ENCODE data around the gene ANAPC2.
A peak's percentile ranks its signal among the peaks of the same experiment; 100 is the strongest.

ANAPC2 gene

DNA sequence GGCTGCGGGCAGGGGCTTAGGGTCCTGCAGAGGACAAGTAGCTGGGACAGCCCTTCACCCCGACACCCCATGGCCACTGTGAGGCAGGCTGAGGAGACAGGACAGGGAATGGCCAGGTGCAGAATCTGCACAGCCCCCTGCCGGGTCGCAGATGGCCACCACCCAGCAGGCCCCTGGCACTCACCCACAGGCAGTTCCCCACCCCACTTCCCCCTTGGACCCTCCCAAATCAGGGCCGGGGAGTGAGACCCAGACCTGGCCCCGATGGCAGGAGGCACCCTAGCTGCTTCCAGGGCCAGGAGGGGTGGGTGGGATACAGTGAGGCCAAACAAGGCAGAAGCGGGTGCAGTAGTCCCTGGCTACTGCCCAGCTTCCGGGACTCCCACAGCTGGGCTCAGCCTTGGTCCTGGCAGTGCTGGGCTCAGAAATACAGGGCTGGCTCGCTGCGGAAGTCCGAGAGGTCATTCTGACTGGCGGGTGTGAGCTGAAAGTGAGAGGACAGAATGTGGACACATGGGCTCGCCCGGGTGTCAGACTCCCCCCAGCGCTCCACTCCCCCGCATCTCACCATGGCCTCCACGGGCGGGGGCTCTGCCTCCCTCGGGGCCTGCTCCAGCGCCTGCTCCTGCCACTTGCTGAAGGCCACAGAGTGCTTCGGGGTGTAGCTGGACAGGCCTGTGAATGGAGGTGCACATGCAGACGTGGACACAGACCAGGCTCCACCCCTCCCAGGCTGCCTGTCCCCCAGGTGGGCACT lies 3.5 kb upstream of the ANAPC2 start:
- no peak overlapping the region for H3K4me3 ChIP-seq (ENCODE audit: low read depth, low read length)
- no peak for TF ChIP-seq CTCF (IDR thresholded peaks at IDR 0.05; ENCODE audit: low read depth, low read length)
- in situ Hi-C loops (cut with HindIII; ENCODE audit: low sequenced_read_pairs) = no loop called here
- DNase-seq (ENCODE audit: low read depth, low spot score) = no peak

- TF ChIP-seq CTCF (IDR thresholded peaks at IDR 0.05; ENCODE audit: low read depth, low read length) = no peak
- in situ Hi-C loops (cut with HindIII; ENCODE audit: low sequenced_read_pairs) = no loop called here
- H3K4me3 ChIP-seq (ENCODE audit: low read depth, low read length) = no peak overlapping the region
- DNase-seq (ENCODE audit: low read depth, low spot score) = no peak
These were observed 2.9 kb upstream of the ANAPC2 start for GRCh38 chr9:137191245-137191644.

DNA sequence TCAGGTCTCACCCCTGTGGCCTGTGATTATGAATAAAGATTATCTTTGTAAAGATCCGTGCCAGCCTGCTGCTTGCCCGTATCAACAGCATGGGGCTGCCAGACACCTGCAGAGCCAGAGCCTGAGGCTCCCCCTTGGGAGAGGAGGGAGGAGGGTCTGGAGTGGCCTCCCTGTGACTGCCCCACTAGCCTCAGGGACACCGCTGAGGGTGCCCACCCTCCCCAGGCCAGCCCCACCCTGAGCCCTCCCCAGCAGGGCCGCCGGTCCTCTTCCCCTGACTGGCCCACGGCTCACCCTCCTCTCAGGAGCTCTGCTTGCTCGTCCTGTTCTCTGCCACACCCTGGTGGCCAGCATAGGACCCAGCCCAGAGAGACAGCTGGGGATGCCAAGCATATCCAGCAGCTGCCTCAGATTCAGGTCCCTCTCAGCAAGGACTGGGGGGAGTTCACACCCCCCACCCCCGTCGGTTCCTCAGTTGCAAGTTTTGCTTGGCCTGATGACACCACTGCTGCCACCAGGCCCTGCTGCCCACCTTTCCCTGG lies 2.0 kb upstream of the ANAPC2 start:
- in situ Hi-C loops (cut with HindIII; ENCODE audit: low sequenced_read_pairs) = no loop called here
- no peak for TF ChIP-seq CTCF (IDR thresholded peaks at IDR 0.05; ENCODE audit: low read depth, low read length)
- no peak overlapping the region for H3K4me3 ChIP-seq (ENCODE audit: low read depth, low read length)

DNA sequence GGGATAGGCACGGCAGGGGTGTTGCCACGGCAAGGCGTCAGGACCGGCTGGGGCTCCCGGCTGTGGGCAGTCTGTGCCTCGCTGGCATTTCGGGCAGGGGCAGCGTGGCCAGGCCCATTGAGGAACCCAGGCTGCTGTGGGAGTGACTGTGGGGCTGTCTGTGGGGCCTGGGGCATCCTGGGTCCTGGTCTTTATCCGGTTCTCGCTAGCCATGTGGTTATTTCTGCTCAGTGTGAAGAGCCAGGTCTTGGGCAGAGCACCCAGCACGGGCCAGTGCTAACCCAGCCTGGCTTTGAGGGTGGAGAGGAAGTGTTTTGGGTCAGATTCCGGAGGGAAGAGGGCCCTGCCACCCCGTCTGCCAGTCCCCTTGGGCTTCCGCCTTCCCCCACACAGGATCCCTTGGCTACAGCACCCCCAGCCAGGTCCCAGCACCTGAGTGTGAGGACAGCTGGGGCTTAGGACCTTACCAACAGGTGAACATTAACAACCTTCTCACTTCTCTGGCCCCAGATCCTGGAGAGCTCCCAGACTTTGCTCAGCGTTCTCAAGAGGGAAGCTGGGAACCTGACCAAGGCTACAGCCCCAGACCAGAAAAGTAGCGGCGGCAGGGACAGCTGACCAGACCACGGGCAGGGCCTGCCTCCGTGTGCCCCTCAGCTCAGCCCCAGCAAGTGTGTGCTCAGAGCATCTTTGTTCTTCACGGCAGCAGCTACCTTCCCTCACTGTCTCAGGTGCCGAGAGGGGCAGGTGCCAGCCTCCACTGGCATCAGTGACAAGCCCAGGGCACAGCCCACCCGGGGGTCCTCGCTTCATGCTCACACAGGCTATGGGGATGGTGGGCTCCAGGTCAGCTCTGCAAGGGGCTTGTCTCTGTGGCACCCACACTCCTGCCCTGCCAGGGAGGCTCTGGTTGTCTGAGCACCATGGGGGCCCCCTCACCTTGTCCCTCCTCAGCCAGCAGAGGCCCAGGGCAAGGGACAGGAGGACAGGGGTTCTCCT lies 1.2 kb upstream of the ANAPC2 start:
- no peak for DNase-seq (ENCODE audit: low read depth, low spot score)
- peak overlapping the region; percentile 87 for H3K4me3 ChIP-seq (ENCODE audit: low read depth, low read length)
- no peak for TF ChIP-seq CTCF (IDR thresholded peaks at IDR 0.05; ENCODE audit: low read depth, low read length)
- in situ Hi-C loops (cut with HindIII; ENCODE audit: low sequenced_read_pairs) = no loop called here

More for the DNA sequence above, 2.0 kb upstream of the ANAPC2 start:
- DNase-seq (ENCODE audit: low read depth, low spot score) = no peak

DNA sequence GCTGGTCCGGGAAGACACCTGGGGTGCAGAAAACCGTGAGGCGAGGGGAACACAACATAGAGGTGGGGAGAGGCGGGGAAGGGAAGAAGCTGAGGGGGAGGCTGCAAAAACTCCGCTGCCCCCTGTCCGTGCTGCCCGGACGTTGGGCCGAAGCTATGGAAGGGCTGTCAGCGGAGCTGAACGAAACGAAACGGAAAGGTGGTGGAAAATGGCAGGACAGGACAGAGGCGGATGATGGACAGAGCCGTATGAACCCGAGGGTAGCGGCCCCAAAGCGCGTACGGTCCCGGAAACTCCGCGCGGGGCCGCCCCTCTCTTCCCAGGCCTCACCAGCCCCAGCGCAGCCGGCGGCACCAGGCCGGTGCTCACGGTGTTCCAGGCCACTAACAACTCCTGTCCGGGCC lies 272 bp downstream of the ANAPC2 start:
- no peak for TF ChIP-seq CTCF (IDR thresholded peaks at IDR 0.05; ENCODE audit: low read depth, low read length)
- peak overlapping the region; percentile 87 for H3K4me3 ChIP-seq (ENCODE audit: low read depth, low read length)
- in situ Hi-C loops (cut with HindIII; ENCODE audit: low sequenced_read_pairs) = no loop called here
- DNase-seq (ENCODE audit: low read depth, low spot score) = no peak

- no peak for TF ChIP-seq CTCF (IDR thresholded peaks at IDR 0.05; ENCODE audit: low read depth, low read length)
- peak overlapping the region; percentile 87 for H3K4me3 ChIP-seq (ENCODE audit: low read depth, low read length)
- in situ Hi-C loops (cut with HindIII; ENCODE audit: low sequenced_read_pairs) = no loop called here
- DNase-seq (ENCODE audit: low read depth, low spot score) = no peak
These were observed 974 bp downstream of the ANAPC2 start for GRCh38 chr9:137187386-137187785.

Measured in astrocyte of the spinal cord (primary cell).